PC-9 (cell line): ENCODE data around the gene GUCD1.

Experiments used
- CTCF ChIP-seq: fragments of 200-600 bp; sonication (generic); conservative IDR thresholded peaks from 2 replicates; pipeline ENCODE4 v1.6.1; 2017; ENCODE audit warnings: mixed run types, antibody characterized with exemption, mild to moderate bottlenecking, moderate library complexity
- EZH2 ChIP-seq: fragments of 200-600 bp; sonication (generic); IDR thresholded peaks from 2 replicates; pipeline ENCODE4 v1.8.0; 2017; ENCODE audit warnings: antibody characterized with exemption, low read depth

GRCh38 chr22:24584871-24585411 lies 30.0 kb upstream of the GUCD1 start:
- no peak for TF ChIP-seq CTCF
- TF ChIP-seq EZH2, result no peak
